GM19023 (cell line): Measurements from ENCODE around the gene ABCB11.

Source experiments
- ATAC-seq: cut with Tn5 transposase; IDR thresholded peaks from one replicate; pipeline ENCODE4 v1.9.1; 2021; ENCODE audit warnings: mild to moderate bottlenecking, moderate library complexity; ENCODE audit not compliant: unreplicated experiment

ABCB11 gene

GRCh38 chr2:169010633-169011460 lies 20.3 kb downstream of the ABCB11 start:
- no peak for ATAC-seq

GRCh38 chr2:169009865-169010579 lies 21.1 kb downstream of the ABCB11 start:
- ATAC-seq: no peak

GRCh38 chr2:169007941-169008340 lies 23.2 kb downstream of the ABCB11 start:
- ATAC-seq: no peak

GRCh38 chr2:169007356-169007755 lies 23.8 kb downstream of the ABCB11 start:
- ATAC-seq: no peak

GRCh38 chr2:169006665-169007064 lies 24.5 kb downstream of the ABCB11 start:
- no peak for ATAC-seq

GRCh38 chr2:169005994-169006393 lies 25.1 kb downstream of the ABCB11 start:
- no peak for ATAC-seq

GRCh38 chr2:169005080-169005598 lies 26.0 kb downstream of the ABCB11 start:
- ATAC-seq: no peak

- no peak for ATAC-seq
These were observed 28.9 kb downstream of the ABCB11 start for GRCh38 chr2:169002161-169002738.

GRCh38 chr2:169001116-169001815 lies 29.9 kb downstream of the ABCB11 start:
- no peak for ATAC-seq

GRCh38 chr2:168999668-169000213 lies 31.4 kb downstream of the ABCB11 start:
- no peak for ATAC-seq

- ATAC-seq: no peak
These were observed 32.4 kb downstream of the ABCB11 start for GRCh38 chr2:168998609-168999211.

- ATAC-seq: no peak
These were observed 33.3 kb downstream of the ABCB11 start for GRCh38 chr2:168997794-168998193.

- no peak for ATAC-seq
These were observed 34.0 kb downstream of the ABCB11 start for GRCh38 chr2:168997118-168997521.

- no peak for ATAC-seq
These were observed 35.4 kb downstream of the ABCB11 start for GRCh38 chr2:168995744-168996143.

GRCh38 chr2:168993538-168993937 lies 37.6 kb downstream of the ABCB11 start:
- ATAC-seq: no peak

GRCh38 chr2:168992591-168993349 lies 38.4 kb downstream of the ABCB11 start:
- no peak for ATAC-seq

- ATAC-seq: no peak
These were observed 39.1 kb downstream of the ABCB11 start for GRCh38 chr2:168992026-168992425.

- no peak for ATAC-seq
These were observed 42.4 kb downstream of the ABCB11 start for GRCh38 chr2:168988755-168989154.

GRCh38 chr2:168986398-168986943 lies 44.7 kb downstream of the ABCB11 start:
- ATAC-seq: no peak
